NB4 (cell line): ENCODE data around the gene WNT10A.

ENCODE experiments used
- DNase-seq: peaks from one replicate; pipeline ENCODE4 v3.0.0; 2010; ENCODE audit warnings: low read depth
- H3K4me3 ChIP-seq: one replicate; pipeline ENCODE4 v1.5.1; 2011; ENCODE audit warnings: mild to moderate bottlenecking, low read depth, low read length, moderate library complexity
- CTCF ChIP-seq: IDR thresholded peaks from one replicate; pipeline ENCODE4 v1.5.1; 2012; ENCODE audit warnings: low read depth, low read length
- MAX ChIP-seq: IDR thresholded peaks from 2 replicates; pipeline ENCODE4 v1.6.1; 2011; ENCODE audit warnings: low read depth, low read length
- MYC ChIP-seq: IDR thresholded peaks from 2 replicates; pipeline ENCODE4 v1.6.1; 2011; ENCODE audit warnings: low read depth, low read length
- POLR2A ChIP-seq: IDR thresholded peaks from 2 replicates; pipeline ENCODE4 v1.6.1; 2011; ENCODE audit warnings: mild to moderate bottlenecking; ENCODE audit not compliant: insufficient read length; ENCODE audit errors: extremely low read depth

The WNT10A gene

GRCh38 chr2:218880102-218880858, at the start of gene WNT10A:
TSS of gene WNT10A (plus strand) at chr2:218880852. CDS start at chr2:218880996, 144 bp downstream.
- H3K4me3 ChIP-seq, result no peak within 1 kb of the TSS
- TF ChIP-seq CTCF, result no peak
- TF ChIP-seq MAX, result no peak
- TF ChIP-seq POLR2A, result no peak
- no peak for TF ChIP-seq MYC
- DNase-seq, result no peak

GRCh38 chr2:218831378-218831990, 49.2 kb upstream of the WNT10A start, which contains the start of gene PRKAG3:
TSS of gene PRKAG3 (minus strand) at chr2:218831803.
- no peak within 1 kb of the TSS for H3K4me3 ChIP-seq

DNA sequence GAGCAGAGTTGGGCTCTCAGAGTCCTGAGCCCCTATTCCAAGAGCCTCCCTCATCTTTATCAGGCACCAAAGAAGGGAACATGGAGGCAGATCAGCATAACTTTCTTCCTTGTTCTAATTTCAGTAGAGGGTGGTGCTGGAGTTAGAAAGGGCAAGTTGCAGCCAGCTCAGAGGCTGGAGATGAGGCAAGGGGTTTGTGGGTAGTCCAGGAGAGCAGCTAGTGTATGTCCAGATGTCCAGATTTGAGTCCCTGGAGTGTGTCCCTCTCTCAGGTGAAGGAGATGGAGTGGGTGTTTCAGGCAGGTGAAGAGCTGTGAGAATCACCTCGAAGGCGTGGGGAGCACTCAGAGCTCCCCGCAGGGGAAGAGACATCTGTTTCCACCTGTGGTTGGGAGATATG, 48.6 kb upstream of the WNT10A start:
- no peak for DNase-seq
- TF ChIP-seq MYC (no peak), POLR2A (no peak), CTCF (no peak), MAX (no peak)
- H3K4me3 ChIP-seq, result no peak overlapping the region

More at GRCh38 chr2:218831378-218831990, 49.2 kb upstream of the WNT10A start, which contains the start of gene PRKAG3:
- no peak for DNase-seq
- TF ChIP-seq MAX (no peak), MYC (no peak), CTCF (no peak), POLR2A (no peak)

DNA sequence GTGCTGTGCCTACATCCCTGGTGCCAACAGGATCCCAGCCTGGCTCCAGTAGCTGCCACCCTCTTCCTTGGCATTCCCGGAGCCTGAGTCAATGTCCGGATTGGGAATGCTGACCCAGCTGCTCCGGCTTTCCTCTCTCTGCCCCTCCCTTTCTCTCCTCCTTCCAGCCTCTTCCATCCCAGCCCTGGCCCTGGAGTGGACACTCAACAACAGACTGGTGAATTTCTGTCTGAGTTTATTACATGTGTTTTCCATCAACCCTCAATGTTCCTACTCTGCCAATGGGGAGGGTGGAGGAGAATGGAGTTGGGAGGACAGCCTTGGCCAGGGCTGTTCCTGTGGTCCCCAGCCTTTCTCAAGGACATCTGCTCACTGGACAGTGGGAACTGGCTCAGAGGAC, 48.1 kb upstream of the WNT10A start:
- no peak overlapping the region for H3K4me3 ChIP-seq
- no peak for TF ChIP-seq MYC
- no peak for TF ChIP-seq CTCF
- TF ChIP-seq POLR2A, result no peak
- DNase-seq, result no peak

DNA sequence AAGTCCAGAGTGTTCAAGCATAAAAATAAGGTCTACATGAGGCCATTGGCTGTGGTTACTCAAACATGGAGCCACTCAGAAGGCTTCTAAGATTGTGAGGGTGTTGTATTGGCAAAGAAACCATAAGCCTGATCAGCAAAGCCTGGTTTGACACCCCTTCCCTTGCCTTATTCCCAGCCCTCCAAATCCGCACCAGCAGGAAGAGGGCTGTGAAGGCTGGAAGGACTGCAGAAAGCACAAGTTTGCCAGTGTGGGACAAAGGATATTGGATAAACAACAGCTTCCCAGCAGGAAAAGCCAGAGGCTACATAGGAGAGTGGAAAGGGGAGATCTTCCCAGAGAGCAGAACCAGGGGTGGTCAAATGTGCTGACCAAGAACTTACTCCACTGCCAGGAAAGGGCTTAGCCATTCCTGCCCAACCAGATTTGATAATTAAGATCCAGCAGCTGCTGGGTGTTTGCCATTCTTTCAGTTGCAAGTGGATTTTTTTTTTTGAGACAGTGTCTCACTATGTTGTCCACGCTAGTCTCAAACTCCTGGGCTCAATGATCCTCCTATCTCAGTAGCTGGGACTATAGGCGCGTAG, 47.5 kb upstream of the WNT10A start:
- DNase-seq, result no peak
- TF ChIP-seq CTCF (no peak), MYC (no peak), MAX (no peak), POLR2A (no peak)
- H3K4me3 ChIP-seq, result no peak overlapping the region
